Measurements from ENCODE around the gene PIK3R3.

The PIK3R3 gene

DNA sequence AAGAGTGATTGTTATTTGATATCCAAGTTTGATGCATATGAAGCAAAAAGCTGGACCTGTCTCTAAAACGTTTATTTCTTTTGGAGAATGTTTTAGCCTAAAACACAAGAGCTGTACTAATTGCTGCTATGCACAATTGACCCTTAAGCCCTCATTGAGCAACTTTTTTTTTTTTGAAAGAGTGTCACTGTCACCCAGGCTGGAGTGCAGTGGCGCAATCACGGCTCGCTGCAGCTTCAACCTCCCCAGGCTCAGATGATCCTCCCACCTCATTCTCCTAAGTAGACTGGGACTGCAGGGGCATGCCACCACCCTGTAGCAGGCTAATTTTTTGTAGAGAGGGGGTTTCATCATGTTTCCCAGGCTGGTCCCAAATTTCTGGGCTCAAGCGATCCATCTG is 129.1 kb downstream of the PIK3R3 start:
- FAIRE-seq (no peak), DNase-seq (ENCODE audit: extremely low spot score, insufficient read length, low read depth) (no peak)

DNA sequence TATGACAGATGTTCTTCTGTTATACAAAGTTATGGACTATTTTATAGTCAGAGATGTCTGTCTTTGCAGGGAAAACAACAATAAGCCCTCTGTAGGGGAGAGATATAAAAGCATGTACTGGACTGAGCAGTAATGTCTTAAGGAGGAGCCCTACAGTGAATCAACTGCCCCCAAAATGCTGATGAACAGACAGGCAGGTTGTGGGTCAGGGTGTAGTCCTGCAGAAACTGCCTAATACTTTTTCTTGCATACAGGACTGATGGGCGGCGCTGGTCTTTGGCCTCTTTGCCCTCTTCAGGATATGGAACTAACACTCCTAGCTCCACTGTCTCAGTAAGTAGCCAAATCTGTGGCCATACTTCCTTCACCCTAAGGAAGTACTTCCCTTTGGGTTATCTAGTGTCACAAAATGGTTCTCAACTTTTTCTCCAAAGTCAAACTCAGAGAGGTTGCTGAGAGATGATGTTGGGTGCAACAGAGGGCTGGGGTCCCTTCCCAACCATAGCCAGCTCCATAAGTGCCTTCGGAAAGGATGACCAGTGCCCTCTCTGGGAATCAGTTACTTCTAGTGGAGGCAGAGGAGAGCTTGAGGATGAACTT is 129.8 kb downstream of the PIK3R3 start:
- FAIRE-seq, result no peak
- DNase-seq (ENCODE audit: extremely low spot score, insufficient read length, low read depth), result no peak

DNA sequence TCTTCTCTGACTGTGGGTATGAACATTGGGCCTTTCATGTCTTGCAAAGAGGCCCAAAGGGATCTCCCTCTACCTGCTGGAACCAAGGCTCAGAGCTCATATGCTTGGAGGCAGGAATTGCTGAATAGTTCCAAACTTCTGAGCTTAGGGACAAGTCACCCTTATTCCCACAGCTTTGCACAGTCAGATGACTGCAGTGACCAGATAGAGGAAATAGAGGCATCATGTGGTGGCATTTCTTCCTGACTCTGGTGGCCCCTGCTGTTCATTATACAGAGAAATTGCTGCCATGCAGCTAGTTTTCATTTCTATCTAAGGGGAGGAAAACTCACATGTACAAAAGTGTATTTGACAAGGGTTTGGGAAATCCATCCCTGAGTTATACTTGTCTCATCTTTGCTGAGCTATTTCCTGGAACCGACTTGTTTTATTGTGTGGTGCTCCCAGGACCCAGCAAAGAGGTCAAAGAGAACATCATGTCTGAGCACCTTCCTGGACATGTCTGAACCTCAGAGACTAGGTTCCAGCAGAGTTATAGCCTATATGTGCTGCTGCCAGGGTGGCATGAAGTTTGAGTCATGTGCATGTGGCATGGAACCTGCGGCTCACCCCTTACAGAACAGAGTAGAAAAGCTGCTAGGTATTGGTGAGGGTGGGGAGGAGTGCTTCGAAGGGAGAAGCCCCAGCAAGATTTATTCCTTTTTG is 131.2 kb downstream of the PIK3R3 start:
- FAIRE-seq (no peak), DNase-seq (ENCODE audit: extremely low spot score, insufficient read length, low read depth) (no peak)

DNA sequence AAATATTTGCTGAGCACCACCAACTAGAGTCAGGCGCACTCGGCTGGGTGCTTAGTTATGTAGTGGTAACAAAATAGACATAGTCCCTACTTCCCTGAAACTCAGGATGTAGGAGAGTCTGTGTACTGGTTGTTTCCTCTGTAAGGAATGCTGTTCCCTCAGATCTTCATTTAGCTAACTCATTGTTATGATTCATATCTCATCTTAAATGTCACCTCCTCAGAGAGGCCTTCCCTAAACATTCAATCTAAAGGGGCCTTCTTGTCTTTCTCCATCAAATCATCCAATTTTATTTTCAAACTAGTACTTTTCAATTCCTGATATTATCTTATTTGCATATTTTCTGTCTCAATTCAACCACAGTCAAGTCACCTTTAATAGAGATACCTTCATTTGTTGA is 132.9 kb downstream of the PIK3R3 start:
- DNase-seq (ENCODE audit: extremely low spot score, insufficient read length, low read depth) (no peak), FAIRE-seq (no peak)

DNA sequence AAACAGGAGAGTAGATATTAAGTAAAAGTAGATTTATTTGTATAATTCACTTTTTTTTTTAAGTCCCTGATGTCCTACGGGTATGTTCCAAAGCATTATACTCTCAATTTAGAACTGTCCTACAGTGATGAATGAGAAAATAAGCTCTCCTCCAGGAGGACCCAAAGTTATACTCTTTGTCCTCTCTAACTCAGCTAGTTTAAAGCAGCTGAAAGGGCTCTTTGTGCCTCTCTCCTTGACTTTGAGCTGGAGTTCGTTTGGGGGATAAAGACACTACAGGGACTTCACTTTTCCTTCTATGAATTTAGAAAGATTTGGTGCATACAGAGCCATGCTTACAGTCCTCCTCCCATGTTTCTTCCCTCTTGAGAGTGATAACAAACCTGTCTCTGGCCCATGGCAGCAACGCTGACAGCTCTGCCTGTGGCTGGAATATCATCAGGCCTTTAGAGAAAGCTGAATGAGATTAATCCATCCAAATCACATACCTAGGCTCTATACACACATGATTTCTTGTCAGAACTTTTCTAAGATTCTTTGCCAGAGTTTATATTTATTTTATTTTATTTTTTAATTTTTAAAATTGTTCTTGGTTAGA is 134.3 kb downstream of the PIK3R3 start:
- FAIRE-seq (no peak), DNase-seq (ENCODE audit: extremely low spot score, insufficient read length, low read depth) (no peak)

DNA sequence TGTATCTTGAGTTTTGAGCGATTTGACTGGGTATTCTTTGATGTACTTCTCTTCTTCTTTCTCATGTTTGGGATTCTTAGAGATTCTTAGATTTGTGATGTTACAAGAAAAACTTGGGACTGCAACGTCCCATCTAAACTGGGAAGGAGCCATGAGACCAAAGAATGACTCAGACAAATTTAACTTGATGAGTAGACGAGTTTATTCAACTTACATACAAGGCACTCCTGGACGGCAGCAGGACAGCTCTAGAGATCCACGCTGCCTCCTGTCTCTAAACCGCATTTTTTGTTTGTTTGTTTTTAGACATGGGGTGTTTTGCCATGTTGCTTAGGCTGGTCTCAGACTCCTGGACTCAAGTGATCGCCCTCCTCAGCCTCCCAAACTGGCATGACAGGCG is 137.1 kb downstream of the PIK3R3 start:
- no peak for FAIRE-seq

DNA sequence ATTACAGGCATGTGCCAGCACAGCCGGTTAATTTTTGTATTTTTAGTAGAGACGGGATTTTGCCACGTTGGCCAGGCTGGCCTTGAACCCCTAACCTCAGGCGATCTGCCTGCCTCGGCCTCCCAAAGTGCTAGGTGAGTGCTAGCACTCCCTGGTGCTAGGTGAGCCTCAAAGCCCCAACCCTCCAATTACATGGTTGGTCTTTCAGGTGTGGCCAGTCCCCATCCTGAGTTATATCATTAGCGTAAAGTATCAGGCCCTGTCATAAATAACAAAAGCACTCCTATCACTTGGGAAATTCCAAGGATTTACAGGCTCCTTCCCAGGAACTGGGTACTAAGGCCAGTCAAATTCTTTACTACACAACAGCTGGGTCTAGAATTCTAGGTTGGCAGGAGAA is 138.0 kb downstream of the PIK3R3 start:
- no peak for DNase-seq (ENCODE audit: extremely low spot score, insufficient read length, low read depth)
- FAIRE-seq, result no peak

More for the DNA sequence above, 137.1 kb downstream of the PIK3R3 start:
- no peak for DNase-seq (ENCODE audit: extremely low spot score, insufficient read length, low read depth)
